ENCODE data around the gene DTNB.

- TF ChIP-seq CTCF (IDR thresholded peaks at IDR 0.05) = no peak
- TF ChIP-seq POLR2A (IDR thresholded peaks at IDR 0.05; ENCODE audit: low read depth) = no peak
- TF ChIP-seq POLR2AphosphoS5 (IDR thresholded peaks at IDR 0.05) = no peak
These were observed 174.2 kb downstream of the DTNB start for GRCh38 chr2:25499157-25499556.

Data from esophagus muscularis mucosa (tissue), 3 donors.